Ascending aorta (tissue), 2 donors: ENCODE data around the gene GLIPR1L1. TPM values are rescaled to one million over a fixed set of nuclear protein-coding genes. Genes with fewer than 3 reads are reported as not detected.

ENCODE experiments used
- DNase-seq, 2 donors: peaks; one replicate each; pipeline ENCODE4 v3.0.0-alpha.2; 2019; ENCODE audit warnings: low spot score in 2 of 2
- H3K27ac ChIP-seq, 2 donors: fragments of 200-600 bp; sonication (generic); one replicate each; pipeline ENCODE4 v1.5.1; 2016 to 2017; ENCODE audit warnings: mild to moderate bottlenecking in 1 of 2
- H3K27me3 ChIP-seq: fragments of 200-600 bp; sonication (generic); one replicate; pipeline ENCODE4 v1.5.1; 2017
- H3K36me3 ChIP-seq, 2 donors: fragments of 200-600 bp; sonication (generic); one replicate each; pipeline ENCODE4 v1.5.1; 2016
- H3K4me1 ChIP-seq, 2 donors: fragments of 200-600 bp; sonication (generic); one replicate each; pipeline ENCODE4 v1.5.1; 2016 to 2017; ENCODE audit warnings: mild to moderate bottlenecking in 1 of 2
- H3K4me3 ChIP-seq, 2 donors: fragments of 200-600 bp; sonication (generic); one replicate each; pipeline ENCODE4 v1.5.1; 2016 to 2017; ENCODE audit warnings: mild to moderate bottlenecking in 1 of 2
- H3K9me3 ChIP-seq, 2 donors: fragments of 200-600 bp; sonication (generic); one replicate each; pipeline ENCODE4 v1.5.1; 2016
- intact Hi-C: fragments of 100-400 bp; cut with DNase I; formaldehyde crosslinking; loops from one replicate; pipeline ENCODE4 v1.15.1; 2023
- total RNA-seq: library from RNA; depleted of rRNA; stranded (reverse); fragments of >200 nt; gene quantifications from one replicate; pipeline ENCODE4 v1.1.0, GENCODE V29; 2016
- TF ChIP-seq, protein P1 (sequence below), 3 experiments: fragments of 200-600 bp in 2 of 3; fragments of 450-650 bp in 1 of 3; sonication (generic) in 2 of 3; IDR thresholded peaks; one replicate each; pipeline ENCODE4 v1.5.1; 2016 to 2019; ENCODE audit warnings: antibody characterized with exemption in 3 of 3, mild to moderate bottlenecking in 1 of 3, moderate library complexity in 1 of 3

Gene GLIPR1L1, protein sequence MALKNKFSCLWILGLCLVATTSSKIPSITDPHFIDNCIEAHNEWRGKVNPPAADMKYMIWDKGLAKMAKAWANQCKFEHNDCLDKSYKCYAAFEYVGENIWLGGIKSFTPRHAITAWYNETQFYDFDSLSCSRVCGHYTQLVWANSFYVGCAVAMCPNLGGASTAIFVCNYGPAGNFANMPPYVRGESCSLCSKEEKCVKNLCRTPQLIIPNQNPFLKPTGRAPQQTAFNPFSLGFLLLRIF
- not detected for total RNA-seq

GRCh38 chr12:75334384-75335030 lies at the start of gene GLIPR1L1:
GLIPR1L1 (plus strand) TSS chr12:75334670; CDS start chr12:75334729, 59 bp downstream.
- TF ChIP-seq, protein P1, sequence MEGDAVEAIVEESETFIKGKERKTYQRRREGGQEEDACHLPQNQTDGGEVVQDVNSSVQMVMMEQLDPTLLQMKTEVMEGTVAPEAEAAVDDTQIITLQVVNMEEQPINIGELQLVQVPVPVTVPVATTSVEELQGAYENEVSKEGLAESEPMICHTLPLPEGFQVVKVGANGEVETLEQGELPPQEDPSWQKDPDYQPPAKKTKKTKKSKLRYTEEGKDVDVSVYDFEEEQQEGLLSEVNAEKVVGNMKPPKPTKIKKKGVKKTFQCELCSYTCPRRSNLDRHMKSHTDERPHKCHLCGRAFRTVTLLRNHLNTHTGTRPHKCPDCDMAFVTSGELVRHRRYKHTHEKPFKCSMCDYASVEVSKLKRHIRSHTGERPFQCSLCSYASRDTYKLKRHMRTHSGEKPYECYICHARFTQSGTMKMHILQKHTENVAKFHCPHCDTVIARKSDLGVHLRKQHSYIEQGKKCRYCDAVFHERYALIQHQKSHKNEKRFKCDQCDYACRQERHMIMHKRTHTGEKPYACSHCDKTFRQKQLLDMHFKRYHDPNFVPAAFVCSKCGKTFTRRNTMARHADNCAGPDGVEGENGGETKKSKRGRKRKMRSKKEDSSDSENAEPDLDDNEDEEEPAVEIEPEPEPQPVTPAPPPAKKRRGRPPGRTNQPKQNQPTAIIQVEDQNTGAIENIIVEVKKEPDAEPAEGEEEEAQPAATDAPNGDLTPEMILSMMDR (IDR thresholded peaks at IDR 0.05): peak; percentile 80 to 91 (median 87)
- Histone ChIP-seq H3K4me3 (peak within 1 kb of the TSS; percentile 54 to 63), H3K27ac (peak within 1 kb of the TSS; percentile 28 to 32), H3K36me3 (no peaks in the 10 kb centered on the region), H3K9me3 (no peaks in the 10 kb centered on the region), H3K4me1 (peaks cover 5 to 8% of the 10 kb centered on the region in 2 donors), H3K27me3 (no peaks in the 10 kb centered on the region)
- intact Hi-C loops: loop anchor here (2.0 to 10.0 kb wide), 6 partner anchors 54 to 1430 kb away; partner anchors contain the start of genes BBS10, GLIPR1, KRR1 and ZDHHC17
- DNase-seq: peak; percentile 43 to 96

DNA sequence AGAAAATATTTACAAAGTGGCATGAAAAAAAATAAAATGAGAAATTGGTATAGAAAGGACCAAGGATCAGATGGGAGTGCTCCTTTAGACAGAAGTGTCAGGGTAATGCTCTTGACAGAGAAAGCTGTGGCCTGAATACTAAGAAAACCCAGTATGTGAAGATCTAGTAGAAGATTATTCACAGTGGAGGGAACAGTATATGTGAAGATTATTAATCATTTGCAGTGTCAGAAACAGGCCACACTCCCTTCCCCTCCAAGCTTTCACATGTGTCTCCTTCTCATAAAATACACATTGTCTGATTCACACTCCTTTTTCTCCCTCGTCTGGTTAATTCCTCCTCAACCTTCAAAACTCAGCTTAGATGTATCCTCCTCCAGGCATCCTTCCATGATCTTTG lies 45.6 kb upstream of the GLIPR1L1 start:
- no peaks in the 10 kb centered on the region for H3K36me3 ChIP-seq
- no peaks in the 10 kb centered on the region for H3K9me3 ChIP-seq
- DNase-seq: no peak
- no peak overlapping the region for H3K4me3 ChIP-seq
- no peak overlapping the region for H3K27ac ChIP-seq
- H3K27me3 ChIP-seq: no peaks in the 10 kb centered on the region
- intact Hi-C loops: no loop called here
- TF ChIP-seq, protein P1 (IDR thresholded peaks at IDR 0.05): no peak
- no peaks in the 10 kb centered on the region for H3K4me1 ChIP-seq

GRCh38 chr12:75289753-75290152 lies 44.7 kb upstream of the GLIPR1L1 start:
- no peak for DNase-seq
- H3K36me3 ChIP-seq: no peaks in the 10 kb centered on the region
- no peaks in the 10 kb centered on the region for H3K9me3 ChIP-seq
- no peaks in the 10 kb centered on the region for H3K4me1 ChIP-seq
- TF ChIP-seq, protein P1 (IDR thresholded peaks at IDR 0.05): no peak
- intact Hi-C loops: no loop called here
- H3K4me3 ChIP-seq: no peak overlapping the region
- H3K27ac ChIP-seq: no peak overlapping the region
- H3K27me3 ChIP-seq: no peaks in the 10 kb centered on the region

DNA sequence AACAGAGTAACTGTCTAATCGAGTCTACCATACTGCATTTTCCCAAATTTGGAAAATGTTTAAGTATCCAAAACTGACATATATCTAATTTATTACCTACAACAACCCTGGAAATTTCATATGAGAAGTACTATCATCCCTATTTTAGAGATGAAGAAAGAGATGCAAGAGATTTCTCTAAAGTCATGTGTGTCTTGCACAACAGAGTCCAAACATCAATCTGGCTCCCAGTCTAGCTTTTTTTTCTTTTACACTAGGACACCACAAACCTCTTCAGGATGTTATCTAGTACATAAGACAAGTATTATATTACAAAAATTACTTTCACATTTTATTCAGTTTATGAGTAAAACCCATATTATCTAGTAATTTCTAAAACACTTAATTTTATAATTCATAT lies 43.5 kb upstream of the GLIPR1L1 start:
- H3K4me1 ChIP-seq: no peaks in the 10 kb centered on the region
- intact Hi-C loops: no loop called here
- TF ChIP-seq, protein P1 (IDR thresholded peaks at IDR 0.05): no peak
- no peak overlapping the region for H3K27ac ChIP-seq
- H3K4me3 ChIP-seq: no peak overlapping the region
- DNase-seq: no peak
- H3K9me3 ChIP-seq: no peaks in the 10 kb centered on the region
- no peaks in the 10 kb centered on the region for H3K27me3 ChIP-seq
- H3K36me3 ChIP-seq: no peaks in the 10 kb centered on the region

DNA sequence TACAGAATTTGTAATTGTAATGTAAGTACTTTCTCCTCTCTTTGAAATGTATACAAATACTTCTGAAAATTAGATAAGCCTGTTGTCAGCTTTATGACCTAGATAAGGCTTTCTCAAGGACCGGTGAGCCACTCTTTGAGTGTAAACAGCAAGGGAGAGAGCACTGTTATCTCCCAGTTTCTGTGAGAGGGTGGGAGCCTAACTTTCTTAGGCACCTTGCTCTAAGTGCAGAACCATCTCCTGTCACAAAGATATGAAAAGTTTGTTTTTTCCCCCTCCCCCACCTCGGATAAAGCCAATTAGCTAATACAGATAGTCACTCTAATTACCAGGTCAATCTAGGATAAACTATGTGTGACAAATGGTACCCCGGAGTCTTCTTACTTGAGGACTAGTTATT lies 40.1 kb upstream of the GLIPR1L1 start:
- no peaks in the 10 kb centered on the region for H3K36me3 ChIP-seq
- no peaks in the 10 kb centered on the region for H3K4me1 ChIP-seq
- H3K4me3 ChIP-seq: no peak overlapping the region
- no peak overlapping the region for H3K27ac ChIP-seq
- H3K27me3 ChIP-seq: no peaks in the 10 kb centered on the region
- no peak for DNase-seq
- TF ChIP-seq, protein P1 (IDR thresholded peaks at IDR 0.05): no peak
- H3K9me3 ChIP-seq: no peaks in the 10 kb centered on the region
- intact Hi-C loops: no loop called here
